Calu3 (cell line): ENCODE data around the gene FEM1B. TPM values are rescaled to one million over a fixed set of nuclear protein-coding genes. Genes with fewer than 3 reads are reported as not detected.

ENCODE experiments used
- BruUV-seq: library from RNA; stranded (reverse); fragments of 400-500 nt; replicated peaks from 2 replicates; lab custom pipeline; 2021; lab: Mats Ljungman, UMichigan
- CTCF ChIA-PET: fragments of 300-600 bp; sonication (Branson Sonifier 250); formaldehyde crosslinking; loops from one replicate; lab custom pipeline; 2022; ENCODE audit warnings: antibody characterized with exemption; lab: Charles Lee
- DNase-seq: peaks from one replicate; pipeline ENCODE4 v3.0.0; 2022
- H3K27ac Mint-ChIP-seq: one replicate; pipeline ENCODE4 v1.8.0; 2022; ENCODE audit warnings: mixed read lengths; ENCODE audit not compliant: unreplicated experiment
- H3K27me3 Mint-ChIP-seq: one replicate; pipeline ENCODE4 v1.8.0; 2022; ENCODE audit warnings: mixed read lengths; ENCODE audit not compliant: unreplicated experiment
- H3K36me3 Mint-ChIP-seq: one replicate; pipeline ENCODE4 v1.8.0; 2022; ENCODE audit warnings: mild to moderate bottlenecking, moderate library complexity, mixed read lengths; ENCODE audit not compliant: insufficient read depth, unreplicated experiment
- H3K4me1 Mint-ChIP-seq: one replicate; pipeline ENCODE4 v1.8.0; 2022; ENCODE audit warnings: mild to moderate bottlenecking, low read depth, mixed read lengths; ENCODE audit not compliant: unreplicated experiment
- H3K4me3 Mint-ChIP-seq: one replicate; pipeline ENCODE4 v1.8.0; 2022; ENCODE audit warnings: mild to moderate bottlenecking, low read depth, moderate library complexity, mixed read lengths; ENCODE audit not compliant: unreplicated experiment
- H3K9me3 Mint-ChIP-seq: one replicate; pipeline ENCODE4 v1.8.0; 2022; ENCODE audit warnings: low read depth, mixed read lengths; ENCODE audit not compliant: unreplicated experiment
- CTCF ChIP-seq: fragments of 200-600 bp; IDR thresholded peaks from one replicate; pipeline ENCODE4 v1.8.0; 2022; ENCODE audit warnings: antibody characterized with exemption; ENCODE audit not compliant: unreplicated experiment
- intact Hi-C: fragments of 100-400 bp; cut with micrococcal nuclease; formaldehyde crosslinking; loops from one replicate; pipeline ENCODE4 v1.10.0; 2022; ENCODE audit not compliant: unreplicated experiment
- total RNA-seq: library from RNA; stranded (reverse); gene quantifications from 2 replicates; pipeline ENCODE4 v1.2.3, GENCODE V29; 2022

The FEM1B gene
- total RNA-seq, 1 experiment from 2014 or later: 41.4 TPM

- CTCF ChIA-PET: no interaction called here
- H3K4me3 Mint-ChIP-seq: no peak overlapping the region
- no peaks in the 10 kb centered on the region for H3K9me3 Mint-ChIP-seq
- intact Hi-C loops: no loop called here
- no peak for DNase-seq
- H3K27me3 Mint-ChIP-seq: peaks cover 100% of the 10 kb centered on the region
- H3K36me3 Mint-ChIP-seq: peaks cover 3% of the 10 kb centered on the region
- no peak overlapping the region for H3K27ac Mint-ChIP-seq
- H3K4me1 Mint-ChIP-seq: no peaks in the 10 kb centered on the region
- no TSS peak for BruUV-seq
- TF ChIP-seq CTCF: no peak
Observed at GRCh38 chr15:68330416-68330815, 52.9 kb downstream of the FEM1B start.

- Mint-ChIP-seq H3K9me3 (no peaks in the 10 kb centered on the region), H3K36me3 (peaks cover 3% of the 10 kb centered on the region), H3K27ac (no peak overlapping the region), H3K4me1 (no peaks in the 10 kb centered on the region), H3K4me3 (no peak overlapping the region), H3K27me3 (peaks cover 100% of the 10 kb centered on the region)
- no TSS peak for BruUV-seq
- intact Hi-C loops: no loop called here
- TF ChIP-seq CTCF: no peak
- CTCF ChIA-PET: no interaction called here
- no peak for DNase-seq
Observed at GRCh38 chr15:68330901-68331300, 53.4 kb downstream of the FEM1B start.

GRCh38 chr15:68332266-68332665 lies 54.7 kb downstream of the FEM1B start:
- intact Hi-C loops: no loop called here
- Mint-ChIP-seq H3K27ac (no peak overlapping the region), H3K27me3 (peaks cover 96% of the 10 kb centered on the region), H3K4me3 (no peak overlapping the region), H3K36me3 (peaks cover 3% of the 10 kb centered on the region), H3K9me3 (no peaks in the 10 kb centered on the region), H3K4me1 (no peaks in the 10 kb centered on the region)
- BruUV-seq: no TSS peak
- no peak for DNase-seq
- CTCF ChIA-PET: no interaction called here
- no peak for TF ChIP-seq CTCF

- no peak overlapping the region for H3K27ac Mint-ChIP-seq
- no peak for TF ChIP-seq CTCF
- peaks cover 3% of the 10 kb centered on the region for H3K36me3 Mint-ChIP-seq
- no peaks in the 10 kb centered on the region for H3K4me1 Mint-ChIP-seq
- H3K27me3 Mint-ChIP-seq: peaks cover 96% of the 10 kb centered on the region
- H3K4me3 Mint-ChIP-seq: no peak overlapping the region
- CTCF ChIA-PET: interaction anchor here (0.6 to 1.1 kb wide), 3 partner anchors 13 to 1778 kb away, joined by 3 to 4 read pairs (median 3); no protein-coding TSS in a partner anchor
- DNase-seq: no peak
- BruUV-seq: no TSS peak
- intact Hi-C loops: no loop called here
- no peaks in the 10 kb centered on the region for H3K9me3 Mint-ChIP-seq
Observed at GRCh38 chr15:68333775-68334470, 56.4 kb downstream of the FEM1B start.
